ENCODE data around the gene CER1. TPM values are rescaled to one million over a fixed set of nuclear protein-coding genes. Genes with fewer than 3 reads are reported as not detected.
"Not testable (repeated sequence)": the region's sequence is repeated elsewhere in the genome, so short reads cannot be mapped to it uniquely, and the experiment has no call there.

The CER1 gene
- polyA plus RNA-seq, 1 donor: 3.3 TPM

DNA sequence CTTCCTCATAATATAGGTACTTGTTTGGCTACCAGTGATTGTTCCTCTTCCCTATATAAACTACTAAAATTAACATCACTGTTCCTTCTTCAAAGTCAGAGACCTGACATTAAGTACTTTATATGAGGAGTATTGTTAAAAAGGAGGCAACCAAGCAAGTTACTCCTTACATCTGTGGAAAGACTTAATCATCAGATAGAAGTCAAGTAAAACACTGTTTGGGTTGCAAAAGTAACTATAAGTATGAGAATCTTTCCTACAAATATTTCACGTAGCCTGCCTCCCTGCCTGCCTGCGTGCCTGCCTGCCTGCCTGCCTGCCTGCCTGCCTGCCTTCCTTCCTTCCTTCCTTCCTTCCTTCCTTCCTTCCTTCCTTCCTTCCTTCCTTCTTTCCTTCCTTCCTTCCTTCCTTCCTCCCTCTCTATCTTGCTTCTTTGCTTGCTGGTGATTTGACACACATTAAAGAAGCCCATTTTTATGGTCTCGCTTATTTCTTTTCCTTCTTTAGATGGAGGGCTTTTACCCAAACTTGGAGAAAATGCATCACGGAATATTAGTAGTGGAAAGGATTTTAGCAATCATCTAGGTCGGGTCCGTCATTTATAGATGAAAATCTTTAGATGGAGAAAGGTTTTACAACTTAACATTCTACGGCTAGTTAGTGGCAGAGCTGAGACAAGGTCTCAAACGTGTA is 3.2 kb downstream of the CER1 start:
- no peak for DNase-seq

DNA sequence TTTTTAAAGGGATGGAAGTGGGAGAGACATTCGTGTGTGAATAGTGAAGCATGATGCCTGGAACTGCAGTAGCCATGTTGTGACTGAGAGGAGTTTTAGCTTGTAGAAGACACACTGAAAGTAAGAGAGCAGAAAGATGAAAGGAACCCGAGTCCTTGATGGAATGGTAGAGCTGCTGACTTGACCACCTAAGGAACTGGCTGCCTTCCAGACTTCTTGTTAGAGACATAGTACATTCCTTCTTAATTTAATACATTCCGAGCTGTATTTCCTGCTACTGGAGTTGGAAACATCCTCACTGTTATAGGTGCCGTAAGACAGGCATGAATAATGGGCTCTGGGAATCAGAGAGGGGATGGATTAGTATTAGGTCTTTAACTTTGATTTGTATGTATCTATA is 7.4 kb downstream of the CER1 start:
- DNase-seq: no peak

DNA sequence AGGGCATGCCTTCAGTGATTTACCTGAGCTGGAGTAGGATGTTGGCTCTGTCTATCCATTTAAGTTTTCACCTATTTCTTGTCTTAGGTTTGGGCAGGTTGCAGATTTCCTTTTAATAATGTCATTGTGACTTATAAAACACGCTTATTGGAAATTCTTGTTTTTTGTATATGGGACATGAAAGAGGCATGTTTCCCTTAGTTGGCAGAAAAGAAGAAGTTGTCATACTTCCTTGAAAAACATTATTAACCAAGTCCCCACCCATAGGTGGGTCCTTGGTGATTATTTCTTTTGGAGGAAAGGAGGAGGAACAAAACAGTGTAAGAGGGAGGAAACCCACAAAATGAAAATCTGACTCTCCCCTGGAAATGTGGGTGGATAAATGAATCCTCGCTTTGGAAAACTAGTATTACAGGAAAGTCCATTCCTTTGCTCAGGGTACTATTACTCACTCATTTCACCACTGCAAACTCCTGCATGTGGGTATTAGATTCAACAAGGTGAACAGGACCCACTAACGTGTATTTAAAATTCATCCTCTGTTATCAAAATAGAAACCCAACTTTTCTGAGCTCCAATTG is 9.3 kb downstream of the CER1 start:
- no peak for DNase-seq

DNA sequence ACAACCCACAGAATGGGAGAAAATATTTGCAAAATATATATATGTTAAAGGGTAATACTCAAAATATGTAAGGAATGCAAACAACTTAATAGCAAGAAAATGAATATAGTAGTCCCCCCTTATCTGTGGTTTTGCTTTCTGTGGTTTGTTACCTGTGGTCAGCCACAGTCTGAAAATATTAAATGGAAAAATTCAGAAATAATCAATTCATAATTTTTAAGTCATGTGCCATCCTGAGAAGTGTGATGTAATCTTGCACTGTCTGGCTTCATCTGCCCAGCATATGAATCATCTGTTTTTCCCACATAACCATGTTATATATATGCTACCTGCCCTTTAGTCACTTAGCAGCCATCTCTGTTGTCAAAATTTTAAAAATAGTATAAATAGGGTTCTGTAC is 11.7 kb downstream of the CER1 start:
- no peak for DNase-seq

DNA sequence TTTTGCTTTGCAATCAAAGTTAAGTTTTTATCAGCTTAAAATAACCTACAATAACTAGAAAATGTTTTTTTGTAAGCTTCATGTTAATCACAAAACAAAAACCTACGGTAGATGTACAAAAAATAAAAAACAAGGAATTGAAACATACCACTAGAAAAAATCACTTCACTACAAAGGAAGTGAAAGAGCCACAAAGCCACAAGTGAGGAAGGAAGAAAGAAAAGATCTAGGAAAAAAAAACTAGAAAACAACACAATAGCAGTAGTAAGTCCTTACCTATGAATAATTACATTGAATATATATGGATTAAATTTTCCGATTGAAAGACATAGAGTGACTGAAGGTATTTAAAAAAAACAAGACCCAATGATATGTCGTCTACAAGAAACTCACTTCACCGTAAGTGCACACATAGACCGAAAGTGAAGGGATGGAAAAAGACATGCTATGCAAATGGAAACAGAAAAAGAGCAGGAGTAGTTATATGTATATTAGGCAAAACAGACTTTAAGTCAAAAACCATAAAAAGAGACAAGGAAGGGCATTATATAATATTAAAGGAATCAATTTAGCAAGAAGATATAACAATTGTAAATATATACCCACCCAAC is 15.9 kb downstream of the CER1 start:
- no peak for DNase-seq

DNA sequence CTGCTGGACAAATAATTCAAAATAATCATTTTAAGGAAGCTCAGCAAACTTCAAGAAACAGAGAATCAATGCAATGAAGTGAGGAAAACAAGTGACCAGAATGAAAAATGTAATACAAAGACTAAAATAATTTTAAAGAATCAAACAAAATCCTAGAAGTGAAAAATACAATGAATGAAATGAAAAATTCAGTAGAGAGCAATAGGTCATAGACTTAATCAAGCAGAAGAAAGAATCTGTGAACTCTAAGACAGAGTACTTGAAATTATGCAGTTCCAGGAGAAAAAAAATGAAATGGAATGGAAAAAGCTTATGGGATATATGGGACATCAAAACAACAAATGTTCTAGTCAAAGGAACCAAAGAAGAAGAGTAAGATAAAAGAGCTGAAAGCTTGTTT is 17.5 kb downstream of the CER1 start:
- no peak for DNase-seq

DNA sequence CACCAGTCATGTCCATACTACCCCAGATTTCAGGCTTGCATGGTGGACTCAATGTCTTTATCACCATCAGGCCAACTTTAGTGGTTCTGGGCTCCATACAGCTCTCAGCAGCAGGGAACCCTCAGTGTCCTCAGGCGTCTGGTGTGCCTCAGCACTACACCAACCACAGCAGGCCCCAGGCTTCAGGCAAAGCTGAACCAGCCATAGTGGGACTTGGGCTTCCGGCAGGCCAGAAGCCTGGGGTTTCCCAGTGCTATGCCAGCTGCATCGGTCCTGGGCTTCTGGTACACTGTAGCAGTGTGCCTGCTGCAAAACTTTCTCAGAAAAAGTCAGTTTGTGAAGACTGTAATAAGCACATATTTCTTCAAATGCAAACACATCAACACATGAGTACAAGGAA is 18.3 kb downstream of the CER1 start:
- DNase-seq: no peak

DNA sequence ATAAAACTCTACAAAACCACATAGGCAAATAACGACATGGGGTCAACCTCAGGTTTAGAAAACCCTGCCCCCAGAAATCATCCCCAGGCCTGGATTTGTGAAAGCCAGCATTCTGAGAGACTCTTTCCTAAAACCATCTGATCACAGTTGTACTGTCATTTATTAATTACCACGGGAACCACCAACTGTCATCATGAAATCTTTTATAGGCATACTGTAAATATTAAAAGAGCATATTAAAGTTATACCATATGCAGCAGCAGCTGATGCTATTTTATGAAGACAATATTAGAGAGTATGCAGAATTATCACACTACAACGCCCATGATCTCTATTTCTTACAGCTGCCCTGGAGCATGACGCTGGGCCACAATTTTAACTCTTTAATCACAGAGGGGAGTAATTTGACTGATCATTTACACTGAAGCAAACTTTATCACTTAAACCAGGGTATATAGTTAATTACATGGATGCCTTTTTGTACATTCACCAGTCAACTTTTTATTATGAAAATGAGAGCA is 20.3 kb downstream of the CER1 start:
- no peak for DNase-seq

DNA sequence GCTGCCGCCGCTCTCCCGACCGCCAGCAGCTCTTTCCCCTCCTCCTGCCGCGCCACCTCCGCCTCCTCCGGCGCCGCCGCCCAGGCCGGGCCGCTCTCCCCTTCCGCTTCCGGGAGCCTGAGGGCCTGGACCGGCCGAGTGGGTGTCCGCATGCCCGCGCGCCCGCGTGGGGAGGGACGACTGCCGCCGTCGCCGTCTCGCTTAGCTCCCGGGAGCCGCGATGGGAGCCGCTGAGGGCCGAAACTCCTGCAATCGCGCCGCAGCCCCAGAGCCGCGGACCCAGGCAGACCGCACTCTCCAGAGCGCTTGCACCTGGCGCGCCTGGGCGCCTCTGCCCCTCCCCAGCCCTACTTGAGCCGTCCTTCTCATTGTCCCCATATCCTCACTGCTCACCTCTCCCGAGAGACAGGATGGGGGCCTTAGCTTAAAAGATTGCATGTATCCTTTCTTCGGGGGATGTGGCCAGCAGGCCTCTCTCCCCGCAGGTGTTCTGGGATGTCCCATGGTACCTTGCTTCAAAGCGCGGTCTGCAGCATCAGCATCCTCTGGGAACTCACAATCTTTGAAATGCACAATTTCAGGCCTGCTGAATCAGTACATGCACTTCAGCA is 29.2 kb downstream of the CER1 start, which contains the start of gene ZDHHC21:
TSS of gene ZDHHC21 (minus strand) at position 182 of the 611 bp plus-strand sequence. CDS start 19,092 bp downstream, outside the sequence.
- peak; percentile 52 for DNase-seq

DNA sequence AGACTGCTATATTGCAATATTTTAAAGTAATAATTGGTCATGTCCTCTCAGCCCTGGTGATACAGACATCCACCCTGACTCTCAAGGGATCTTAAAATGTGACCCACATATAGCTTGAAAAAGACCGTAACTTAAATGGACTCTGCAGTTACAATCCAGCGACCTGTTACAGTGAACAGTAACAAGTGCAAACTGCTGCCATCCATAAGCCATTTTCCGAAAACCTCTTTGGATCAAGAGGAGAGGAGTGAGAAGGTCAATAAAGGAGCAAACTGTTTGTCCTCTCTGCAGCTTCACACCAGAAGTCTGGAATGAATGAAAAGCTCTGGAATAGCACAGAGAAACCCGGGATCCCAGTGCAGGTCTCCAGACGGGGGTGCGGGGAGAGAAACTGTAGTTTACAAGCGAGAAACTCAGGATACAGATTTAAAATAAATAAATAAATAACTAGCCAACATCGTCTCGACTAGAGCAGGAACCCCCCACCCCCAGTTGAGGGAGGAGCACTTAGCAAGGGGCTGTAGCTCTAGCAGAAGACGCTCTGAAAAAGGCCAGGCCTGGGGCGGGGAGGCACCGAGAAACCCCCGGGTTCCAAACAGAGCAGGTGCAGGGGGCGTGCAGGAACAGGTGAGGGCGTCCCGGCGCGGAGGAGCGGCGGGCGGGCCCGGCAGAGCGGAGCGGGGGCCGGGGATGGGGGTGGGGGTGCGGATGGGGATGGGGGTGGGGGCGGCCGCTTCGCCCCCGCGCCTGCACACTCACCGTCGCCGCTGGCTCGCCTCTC is 29.9 kb downstream of the CER1 start:
- peak; percentile 35 for DNase-seq

DNA sequence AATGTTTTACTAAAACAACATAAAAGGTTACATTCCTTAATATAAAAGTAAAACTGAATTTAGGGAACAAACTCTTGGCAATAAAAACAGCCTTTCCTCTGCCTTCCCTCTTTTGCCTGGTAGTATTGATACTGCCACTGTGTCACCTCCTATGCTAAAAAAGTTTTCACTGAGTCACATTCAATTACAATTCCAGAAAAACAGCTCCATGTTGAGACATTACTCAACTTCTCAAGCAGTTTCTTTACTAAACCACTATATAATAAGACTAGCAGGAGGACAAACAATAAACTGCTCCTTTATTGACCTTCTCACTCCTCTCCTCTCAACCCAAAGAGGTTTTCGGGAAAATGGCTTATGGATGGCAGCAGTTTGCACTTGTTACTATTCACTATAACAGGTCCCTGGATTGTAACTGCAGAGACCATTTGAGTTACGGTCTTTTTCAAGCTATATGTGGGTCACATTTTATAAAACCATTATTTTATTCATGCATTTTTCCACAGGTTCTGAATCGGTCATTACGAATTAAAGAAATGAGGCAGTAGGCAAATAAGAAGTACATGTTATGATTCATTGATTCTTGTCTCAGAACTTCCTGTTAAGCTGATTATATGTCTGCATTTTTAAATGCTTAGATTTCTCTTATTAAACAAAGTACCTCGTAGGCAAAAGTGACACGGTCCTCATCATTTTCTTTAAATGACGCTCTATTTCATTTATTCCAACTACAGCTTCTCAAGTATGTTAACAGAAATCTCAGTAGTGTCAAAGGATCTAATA is 31.4 kb downstream of the CER1 start:
- DNase-seq: no peak

DNA sequence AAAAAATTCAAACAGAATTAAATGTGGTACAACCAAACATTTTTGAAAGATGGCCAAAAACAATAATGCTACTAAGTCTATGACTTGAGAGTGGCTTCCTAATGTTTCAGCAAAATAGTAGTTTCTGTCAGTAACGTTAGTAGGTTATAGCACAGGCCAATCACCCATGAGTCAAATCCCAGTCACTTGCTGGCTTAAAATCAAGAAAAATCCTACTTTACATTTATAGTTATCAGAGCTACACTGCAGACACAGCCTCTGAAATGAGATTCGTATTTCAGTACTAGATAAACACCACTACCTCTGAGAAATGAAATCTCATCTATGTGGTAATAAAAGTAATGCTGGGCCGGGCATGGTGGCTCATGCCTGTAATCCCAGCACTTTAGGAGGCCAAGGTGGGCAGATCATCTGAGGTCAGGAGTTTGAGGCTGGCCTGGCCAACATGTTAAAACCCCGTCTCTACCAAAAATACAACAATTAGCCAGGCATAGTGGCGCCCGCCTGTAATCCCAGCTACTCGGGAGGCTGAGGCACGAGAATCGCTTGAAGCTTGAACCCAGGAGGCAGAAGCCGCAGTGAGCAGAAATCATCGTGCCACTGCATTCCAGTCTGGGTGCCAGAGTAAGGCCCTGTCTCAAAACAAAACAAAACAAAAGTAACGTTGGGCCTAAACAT is 35.4 kb downstream of the CER1 start:
- DNase-seq: no peak

DNA sequence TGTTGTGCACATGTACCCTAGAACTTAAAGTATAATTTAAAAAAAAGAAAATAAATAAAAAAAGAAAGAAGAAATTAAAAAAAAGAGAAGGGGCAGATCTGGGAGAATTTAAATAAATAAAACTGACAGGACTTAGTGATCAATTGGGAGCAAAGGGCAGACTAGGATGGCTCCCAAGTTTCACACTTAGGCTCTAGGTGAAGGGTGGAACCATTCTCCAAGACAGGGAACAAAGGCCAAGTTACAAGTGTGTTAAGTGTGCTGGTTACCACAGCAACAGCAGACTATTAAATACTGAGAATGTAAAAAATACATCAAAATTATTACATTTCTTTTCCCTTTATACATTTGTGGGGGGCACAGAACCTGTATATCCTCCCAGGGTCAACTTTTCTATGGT is 36.4 kb downstream of the CER1 start:
- DNase-seq: no peak

DNA sequence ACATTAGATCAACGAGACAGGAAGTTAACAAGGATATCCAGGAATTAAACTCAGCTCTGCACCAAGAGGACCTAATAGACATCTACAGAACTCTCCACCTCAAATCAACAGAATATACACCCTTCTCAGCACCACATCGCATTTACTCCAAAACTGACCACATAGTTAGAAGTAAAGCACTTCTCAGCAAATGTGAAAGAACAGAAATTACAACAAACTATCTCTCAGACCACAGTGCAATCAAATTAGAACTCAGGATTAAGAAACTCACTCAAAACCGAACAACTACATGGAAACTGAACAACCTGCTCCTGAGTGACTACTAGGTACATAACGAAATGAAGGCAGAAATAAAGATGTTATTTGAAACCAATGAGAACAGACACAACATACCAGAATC is 39.9 kb downstream of the CER1 start:
- not testable (repeated sequence) for DNase-seq

DNA sequence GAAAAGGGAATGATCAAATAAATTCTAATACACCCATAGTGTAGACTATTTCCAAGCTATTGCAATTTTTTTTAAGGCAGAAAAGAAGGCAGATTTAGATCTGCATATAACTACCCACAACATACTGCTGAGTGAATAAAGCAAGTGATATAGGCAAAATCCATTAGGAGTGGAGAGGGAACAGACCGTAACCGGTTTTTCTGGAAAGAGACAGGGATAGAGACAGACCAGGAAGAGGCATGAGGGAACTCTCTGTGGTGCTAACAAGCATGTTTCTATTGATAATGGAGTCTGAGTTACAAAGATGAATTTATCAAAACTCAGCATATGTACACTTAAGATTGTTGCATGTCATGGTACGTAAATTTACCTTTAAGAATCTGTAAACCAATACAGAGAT is 43.8 kb downstream of the CER1 start:
- DNase-seq: no peak

DNA sequence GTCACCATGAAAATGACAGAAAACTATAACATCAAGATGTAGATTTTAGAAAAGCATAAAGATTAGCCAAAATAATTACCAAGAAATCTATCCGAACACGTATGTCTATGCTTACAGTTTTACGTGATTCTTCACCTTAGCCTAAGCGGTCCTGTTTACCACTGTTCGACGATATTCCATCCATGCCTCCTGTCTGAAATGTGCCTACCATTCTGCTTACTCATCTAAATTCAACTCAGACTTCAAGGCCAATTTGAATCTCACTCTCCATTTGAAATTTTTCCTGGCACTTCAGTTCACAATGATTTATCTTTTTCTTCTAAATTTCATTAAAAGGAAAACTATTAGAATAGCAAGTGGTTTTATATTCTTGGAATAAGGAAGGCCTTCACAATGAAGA is 44.7 kb downstream of the CER1 start:
- DNase-seq: no peak

DNA sequence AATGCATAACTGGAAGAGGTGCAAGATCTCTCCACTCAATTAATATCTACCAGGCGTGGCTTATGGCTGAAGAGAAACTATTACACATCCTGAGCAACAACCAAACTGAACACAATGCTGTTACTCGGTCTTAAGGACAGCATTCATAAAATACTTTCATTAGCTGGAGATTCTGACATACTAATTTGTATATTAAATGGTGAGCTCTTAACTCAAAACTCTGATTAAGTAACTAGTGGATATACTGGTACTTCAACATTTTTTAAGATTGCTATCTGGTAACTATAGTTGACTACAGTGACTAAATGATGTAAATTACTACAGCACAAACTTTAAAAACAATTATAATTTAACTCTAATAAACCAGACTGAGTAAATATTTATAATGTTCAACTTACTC is 45.1 kb downstream of the CER1 start:
- no peak for DNase-seq

DNA sequence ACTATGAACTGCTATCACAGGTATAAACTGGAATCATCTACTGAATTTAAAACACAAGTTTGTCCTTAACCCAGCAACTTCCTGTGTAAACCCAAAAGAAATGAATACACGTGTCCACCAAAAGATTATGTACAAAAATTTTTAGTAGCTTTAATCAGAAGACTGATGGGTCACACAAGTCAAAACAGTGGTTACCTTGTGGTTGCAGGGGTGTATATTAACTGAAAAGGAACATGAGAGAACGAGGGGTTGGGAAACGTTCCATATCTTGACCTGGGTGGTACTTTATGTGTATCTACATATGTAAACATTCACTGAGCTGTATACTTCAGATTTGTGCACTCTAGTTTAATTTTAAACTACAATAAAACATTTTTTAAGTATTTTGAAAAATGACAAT is 47.9 kb downstream of the CER1 start:
- DNase-seq: no peak

DNA sequence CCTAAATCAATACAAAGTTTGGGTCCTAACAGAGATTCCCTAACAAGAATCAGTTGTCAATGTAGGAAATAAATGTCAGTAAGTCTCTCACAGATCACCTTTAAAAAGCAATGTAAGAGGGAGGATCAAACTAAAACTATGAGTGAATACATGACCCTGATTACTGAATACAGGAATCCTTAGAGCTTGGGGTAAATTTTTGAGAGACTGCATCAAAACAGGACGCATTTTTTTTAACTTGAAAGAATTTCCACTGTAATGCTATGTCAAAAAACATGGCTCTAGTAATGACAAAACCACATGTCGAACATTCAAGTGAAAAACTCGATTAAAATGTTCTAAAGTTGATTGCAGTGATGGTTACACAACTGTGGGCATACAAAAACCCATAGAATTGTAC is 51.2 kb downstream of the CER1 start:
- DNase-seq: no peak

DNA sequence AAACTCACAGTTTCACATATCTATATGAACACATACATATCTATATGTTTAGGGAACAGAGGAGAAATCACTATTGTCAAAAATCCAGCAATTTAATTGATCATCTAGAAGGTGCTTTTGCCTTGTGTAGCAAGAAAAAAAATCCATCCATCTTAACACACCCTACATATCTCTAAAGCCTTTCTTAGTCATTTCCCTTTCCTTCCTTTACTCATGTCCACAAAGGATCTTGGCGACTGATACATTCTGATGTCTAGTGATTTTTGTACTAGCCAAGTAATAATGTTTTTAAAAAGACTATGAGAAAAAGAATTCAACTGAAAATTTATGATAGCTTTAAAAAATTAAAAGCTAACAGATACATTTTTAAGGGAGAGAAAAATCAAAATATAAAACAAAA is 51.8 kb downstream of the CER1 start:
- DNase-seq: no peak
